Neutrophil (primary cell): ENCODE data around the gene WSB1.

Experiments used
- H3K27ac ChIP-seq: fragments of 200-600 bp; sonication (generic); 2 replicates; pipeline ENCODE4 v1.5.1; 2016; ENCODE audit warnings: mild to moderate bottlenecking, moderate library complexity
- H3K27me3 ChIP-seq: fragments of 200-600 bp; sonication (generic); 2 replicates; pipeline ENCODE4 v1.6.0; 2016; ENCODE audit warnings: mild to moderate bottlenecking
- H3K36me3 ChIP-seq: fragments of 200-600 bp; sonication (generic); 2 replicates; pipeline ENCODE4 v1.5.1; 2017
- H3K4me1 ChIP-seq, 2 experiments: fragments of 200-600 bp in 1 of 2; sonication (generic) in 1 of 2; 1 replicate in 1 of 2; 2 replicates in 1 of 2; pipeline versions ENCODE4 v1.5.1 to v1.6.1; 2013 to 2016; ENCODE audit warnings: low read depth in 1 of 2, low read length in 1 of 2, mild to moderate bottlenecking in 1 of 2, moderate library complexity in 1 of 2; ENCODE audit not compliant: control insufficient read depth in 1 of 2, insufficient read depth in 1 of 2
- H3K4me3 ChIP-seq, 2 experiments: fragments of 200-600 bp in 1 of 2; sonication (generic) in 1 of 2; 1 replicate in 1 of 2; 2 replicates in 1 of 2; pipeline ENCODE4 v1.5.1; 2013 to 2016; ENCODE audit warnings: low read depth in 1 of 2, low read length in 1 of 2, mild to moderate bottlenecking in 1 of 2, moderate library complexity in 1 of 2
- H3K9me3 ChIP-seq: fragments of 200-600 bp; sonication (generic); 2 replicates; pipeline ENCODE4 v1.5.1; 2016
- CTCF ChIP-seq: fragments of 200-600 bp; sonication (generic); IDR thresholded peaks from 2 replicates; pipeline ENCODE4 v1.5.1; 2016; ENCODE audit warnings: antibody characterized with exemption

Gene WSB1

GRCh38 chr17:27310565-27311110 is 16.7 kb downstream of the WSB1 start:
- Histone ChIP-seq H3K4me1 (no peaks in the 10 kb centered on the region), H3K27ac (peak overlapping the region; percentile 28), H3K9me3 (no peaks in the 10 kb centered on the region), H3K27me3 (no peaks in the 10 kb centered on the region), H3K4me3 (no peak overlapping the region), H3K36me3 (peaks cover 99% of the 10 kb centered on the region)
- no peak for TF ChIP-seq CTCF

GRCh38 chr17:27313301-27313700 is 19.4 kb downstream of the WSB1 start:
- peaks cover 100% of the 10 kb centered on the region for H3K36me3 ChIP-seq
- no peaks in the 10 kb centered on the region for H3K4me1 ChIP-seq
- no peaks in the 10 kb centered on the region for H3K9me3 ChIP-seq
- TF ChIP-seq CTCF: no peak
- H3K27ac ChIP-seq: no peak overlapping the region
- no peak overlapping the region for H3K4me3 ChIP-seq
- no peaks in the 10 kb centered on the region for H3K27me3 ChIP-seq

- TF ChIP-seq CTCF: no peak
- H3K27ac ChIP-seq: peak overlapping the region; percentile 11
- no peaks in the 10 kb centered on the region for H3K9me3 ChIP-seq
- peaks cover 100% of the 10 kb centered on the region for H3K36me3 ChIP-seq
- H3K4me1 ChIP-seq: peaks cover 0 to 6% of the 10 kb centered on the region in 2 experiments
- no peak overlapping the region for H3K4me3 ChIP-seq
- no peaks in the 10 kb centered on the region for H3K27me3 ChIP-seq
Measured at GRCh38 chr17:27315322-27315721, 21.4 kb downstream of the WSB1 start.

- Histone ChIP-seq H3K27me3 (no peaks in the 10 kb centered on the region), H3K4me1 (peaks cover 0 to 6% of the 10 kb centered on the region in 2 experiments), H3K9me3 (no peaks in the 10 kb centered on the region), H3K36me3 (peaks cover 96% of the 10 kb centered on the region), H3K27ac (peak overlapping the region; percentile 29), H3K4me3 (no peak overlapping the region)
- no peak for TF ChIP-seq CTCF
Measured at GRCh38 chr17:27315796-27316465, 22.0 kb downstream of the WSB1 start.

GRCh38 chr17:27318228-27318627 is 24.3 kb downstream of the WSB1 start:
- H3K4me3 ChIP-seq: no peak overlapping the region
- H3K27ac ChIP-seq: peak overlapping the region; percentile 36
- TF ChIP-seq CTCF: no peak
- H3K9me3 ChIP-seq: no peaks in the 10 kb centered on the region
- peaks cover 77% of the 10 kb centered on the region for H3K36me3 ChIP-seq
- peaks cover 0 to 6% of the 10 kb centered on the region in 2 experiments for H3K4me1 ChIP-seq
- H3K27me3 ChIP-seq: no peaks in the 10 kb centered on the region
